H1 (cell line): Measurements from ENCODE around the gene KIF5A. TPM values are rescaled to one million over a fixed set of nuclear protein-coding genes. Genes with fewer than 3 reads are reported as not detected.

Source experiments
- NRF1 ChIP-seq: IDR thresholded peaks from 2 replicates; pipeline ENCODE4 v1.6.1; 2011; ENCODE audit warnings: mild to moderate bottlenecking, low read depth, low read length, improper control_type of control experiment
- RAD21 ChIP-seq, 2 experiments: IDR thresholded peaks in 1 of 2; conservative IDR thresholded peaks in 1 of 2; 2 replicates each; pipeline ENCODE4 v1.6.1; 2011; ENCODE audit warnings: low read depth in 2 of 2, low read length in 2 of 2, improper control_type of control experiment in 1 of 2, inconsistent platforms in 1 of 2, mild to moderate bottlenecking in 1 of 2, moderate library complexity in 1 of 2
- RNF2 ChIP-seq: fragments of 200-900, 300-1000 bp; sonication (generic); IDR thresholded peaks from 2 replicates; pipeline ENCODE4 v1.7.1; 2016; ENCODE audit warnings: borderline replicate concordance, low read depth, mild to moderate bottlenecking, antibody characterized with exemption, low read length; ENCODE audit not compliant: poor library complexity, severe bottlenecking; ENCODE audit errors: missing control alignments
- polyA plus RNA-seq, 7 experiments: library from polyadenylated mRNA; depleted of rRNA in 3 of 7; stranded (reverse) in 5 of 7; unstranded in 2 of 7; fragments of >200 nt in 5 of 7; fragments of 200-250 nt in 2 of 7; gene quantifications; 1 replicate in 5 of 7; 2 replicates in 1 of 7; 4 replicates in 1 of 7; pipeline versions ENCODE4 v1.2.1 to v1.2.3, GENCODE V29; 2011 to 2013; ENCODE audit warnings: missing spikeins in 2 of 7, mixed read lengths in 2 of 7
- total RNA-seq: library from RNA; stranded (reverse); fragmentation: NEBNext Ultra II Directional; extraction: Animal tissue kit (Norgen Biotek cat#: 25700); gene quantifications from 2 replicates; pipeline ENCODE4 v1.2.1, GENCODE V29; 2021

KIF5A gene
- total and polyA plus RNA-seq, 2 of the 8 experiments (the other 6 are each of a cell fraction or from before 2014, with no cell fraction given): 10.7 to 21.9 TPM

DNA sequence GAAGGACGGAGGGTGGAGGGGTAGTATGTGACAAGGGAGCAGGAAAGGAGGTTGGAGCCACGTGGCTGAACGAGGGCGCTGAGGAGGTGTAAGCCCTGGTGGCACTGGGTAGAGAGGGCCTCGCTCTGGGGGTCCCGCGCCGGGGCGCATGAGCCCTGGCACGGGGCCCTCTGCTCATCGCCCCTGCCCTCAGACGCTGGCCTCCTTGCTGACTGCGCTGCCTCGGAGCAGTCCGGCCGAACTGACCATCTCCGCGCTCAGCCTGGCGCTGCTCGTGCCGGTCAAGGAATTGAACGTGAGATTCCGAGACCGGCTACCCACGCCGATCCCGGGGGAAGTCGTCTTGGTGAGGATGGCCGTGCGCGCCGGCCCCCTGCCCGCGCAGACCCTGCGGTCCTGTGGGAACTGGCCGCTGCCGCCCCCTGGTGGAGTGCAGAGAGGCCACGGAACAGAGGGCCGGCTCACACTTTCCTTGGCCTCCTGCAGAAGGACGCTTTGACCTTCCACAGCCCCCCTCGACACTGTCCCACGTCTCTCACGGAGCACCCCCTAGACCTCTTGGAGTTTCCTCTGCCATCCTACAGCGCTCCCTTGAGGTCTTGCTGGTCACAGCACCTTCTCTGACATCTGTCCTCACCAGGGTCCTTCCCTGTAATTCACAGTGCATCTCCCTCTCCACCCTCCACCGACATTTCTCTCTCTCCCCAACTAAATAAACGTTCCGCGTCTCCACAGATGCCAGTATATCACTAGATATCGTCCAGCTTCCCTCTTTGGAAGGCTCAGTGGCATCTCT lies 71.9 kb downstream of the KIF5A start (continued):
- TF ChIP-seq NRF1 (no peak), RAD21 (IDR thresholded peaks at IDR 0.05 in 1 of 2, conservative IDR thresholded peaks at IDR 0.05 in 1 of 2; ENCODE audit: low read depth in 2 of 2, low read length in 2 of 2) (peak; percentile 62 to 71), RNF2 (peak; percentile 50)
